HG03558 (cell line): ENCODE measurements around the gene SGPL1.

ENCODE experiments used
- ATAC-seq: cut with Tn5 transposase; IDR thresholded peaks from one replicate; pipeline ENCODE4 v1.9.1; 2021; ENCODE audit warnings: moderate number of reproducible peaks; ENCODE audit not compliant: unreplicated experiment; ENCODE audit errors: extremely low read depth

SGPL1 gene

GRCh38 chr10:70780370-70780760 lies 35.4 kb upstream of the SGPL1 start:
- no peak for ATAC-seq

GRCh38 chr10:70780772-70781171 lies 35.0 kb upstream of the SGPL1 start:
- ATAC-seq = no peak

GRCh38 chr10:70781461-70782051 lies 34.2 kb upstream of the SGPL1 start:
- ATAC-seq = no peak

GRCh38 chr10:70782086-70782745 lies 33.5 kb upstream of the SGPL1 start:
- ATAC-seq = no peak

GRCh38 chr10:70782746-70783680 lies 32.7 kb upstream of the SGPL1 start:
- ATAC-seq = no peak

- ATAC-seq = no peak
Observed at GRCh38 chr10:70784016-70784415, 31.7 kb upstream of the SGPL1 start.

- ATAC-seq = no peak
Observed at GRCh38 chr10:70784471-70784870, 31.3 kb upstream of the SGPL1 start.

GRCh38 chr10:70785190-70785589 lies 30.6 kb upstream of the SGPL1 start, which contains the start of gene TBATA:
Gene TBATA, minus strand, starts transcription at chr10:70785377. Its CDS starts 1,998 bp downstream, at chr10:70783379.
- no peak for ATAC-seq

- no peak for ATAC-seq
Observed at GRCh38 chr10:70786799-70787415, 28.8 kb upstream of the SGPL1 start.

GRCh38 chr10:70791386-70792039 lies 24.2 kb upstream of the SGPL1 start:
- ATAC-seq = no peak

- ATAC-seq = no peak
Observed at GRCh38 chr10:70795613-70796012, 20.1 kb upstream of the SGPL1 start.

- ATAC-seq = no peak
Observed at GRCh38 chr10:70797840-70798239, 17.9 kb upstream of the SGPL1 start.

GRCh38 chr10:70799124-70799523 lies 16.6 kb upstream of the SGPL1 start:
- no peak for ATAC-seq

- ATAC-seq = no peak
Observed at GRCh38 chr10:70801854-70802253, 13.9 kb upstream of the SGPL1 start.

GRCh38 chr10:70803775-70804420 lies 11.8 kb upstream of the SGPL1 start:
- no peak for ATAC-seq

- no peak for ATAC-seq
Observed at GRCh38 chr10:70804421-70804808, 11.3 kb upstream of the SGPL1 start.

- no peak for ATAC-seq
Observed at GRCh38 chr10:70805619-70806215, 10.0 kb upstream of the SGPL1 start.

GRCh38 chr10:70806841-70807240 lies 8.9 kb upstream of the SGPL1 start:
- ATAC-seq = no peak

GRCh38 chr10:70807556-70807955 lies 8.2 kb upstream of the SGPL1 start:
- no peak for ATAC-seq
